Vagina (tissue), 2 donors: ENCODE measurements around the gene ATP1A4. TPM values are rescaled to one million over a fixed set of nuclear protein-coding genes. Genes with fewer than 3 reads are reported as not detected.
"Not testable (repeated sequence)": the region's sequence is repeated elsewhere in the genome, so short reads cannot be mapped to it uniquely, and the experiment has no call there.

ENCODE experiments used
- DNase-seq, 2 donors: peaks; one replicate each; pipeline ENCODE4 v3.0.0-alpha.2; 2017; ENCODE audit errors: extremely low spot score in 2 of 2
- H3K27ac ChIP-seq: fragments of 200-600 bp; sonication (generic); one replicate; pipeline ENCODE4 v1.5.1; 2019
- H3K27me3 ChIP-seq: fragments of 200-600 bp; sonication (generic); one replicate; pipeline ENCODE4 v1.5.1; 2019
- H3K36me3 ChIP-seq, 2 donors: fragments of 200-600 bp; sonication (generic); one replicate each; pipeline ENCODE4 v1.5.1; 2017 to 2019
- H3K4me1 ChIP-seq: fragments of 200-600 bp; sonication (generic); one replicate; pipeline ENCODE4 v1.5.1; 2019
- H3K4me3 ChIP-seq, 2 donors: fragments of 200-600 bp; sonication (generic); 1 replicate in 1 of 2; 2 replicates in 1 of 2; pipeline ENCODE4 v1.5.1; 2016 to 2019
- H3K9me3 ChIP-seq: fragments of 200-600 bp; sonication (generic); one replicate; pipeline ENCODE4 v1.5.1; 2019
- CTCF ChIP-seq, 3 experiments: fragments of 450-650 bp in 2 of 3; fragments of 200-600 bp in 1 of 3; sonication (generic) in 1 of 3; IDR thresholded peaks; one replicate each; pipeline ENCODE4 v1.5.1; 2017 to 2019; ENCODE audit warnings: antibody characterized with exemption in 3 of 3, mild to moderate bottlenecking in 2 of 3, moderate library complexity in 2 of 3
- POLR2A ChIP-seq, 2 donors: fragments of 450-650 bp; IDR thresholded peaks; one replicate each; pipeline ENCODE4 v1.6.1; 2017; ENCODE audit warnings: antibody characterized with exemption in 2 of 2, mild to moderate bottlenecking in 2 of 2, moderate library complexity in 2 of 2
- POLR2AphosphoS5 ChIP-seq, 2 donors: sonication (generic); formaldehyde crosslinking; IDR thresholded peaks; one replicate each; pipeline ENCODE4 v1.9.0; 2017; ENCODE audit warnings: antibody characterized with exemption in 2 of 2, mild to moderate bottlenecking in 2 of 2, low read depth in 1 of 2; ENCODE audit not compliant: insufficient read depth in 1 of 2
- intact Hi-C: fragments of 100-400 bp; cut with DNase I; formaldehyde crosslinking; loops from one replicate; pipeline ENCODE4 v1.15.1; 2023
- total RNA-seq: library from RNA; depleted of rRNA; stranded (reverse); fragments of >200 nt; gene quantifications from one replicate; pipeline ENCODE4 v1.2.3, GENCODE V29; 2016

ATP1A4 gene
- total RNA-seq, 1 donor from 2014 or later = not detected

GRCh38 chr1:160122978-160123495 lies 28.4 kb upstream of the ATP1A4 start:
- Histone ChIP-seq H3K4me1 (peaks cover 3% of the 10 kb centered on the region), H3K27ac (no peak overlapping the region), H3K4me3 (no peak overlapping the region), H3K27me3 (no peaks in the 10 kb centered on the region), H3K9me3 (no peaks in the 10 kb centered on the region), H3K36me3 (no peaks in the 10 kb centered on the region)
- no peak for DNase-seq
- TF ChIP-seq CTCF (IDR thresholded peaks at IDR 0.05) = no peak
- TF ChIP-seq POLR2AphosphoS5 (IDR thresholded peaks at IDR 0.05; ENCODE audit: insufficient read depth in 1 of 2, low read depth in 1 of 2) = no peak
- TF ChIP-seq POLR2A (IDR thresholded peaks at IDR 0.05) = no peak
- intact Hi-C loops = no loop called here

GRCh38 chr1:160123726-160124125 lies 27.7 kb upstream of the ATP1A4 start:
- no peaks in the 10 kb centered on the region for H3K9me3 ChIP-seq
- H3K4me3 ChIP-seq = no peak overlapping the region
- no peak for DNase-seq
- no peaks in the 10 kb centered on the region for H3K27me3 ChIP-seq
- TF ChIP-seq POLR2A (IDR thresholded peaks at IDR 0.05) = no peak
- no peak for TF ChIP-seq CTCF (IDR thresholded peaks at IDR 0.05)
- TF ChIP-seq POLR2AphosphoS5 (IDR thresholded peaks at IDR 0.05; ENCODE audit: insufficient read depth in 1 of 2, low read depth in 1 of 2) = no peak
- H3K27ac ChIP-seq = no peak overlapping the region
- no peaks in the 10 kb centered on the region for H3K4me1 ChIP-seq
- H3K36me3 ChIP-seq = no peaks in the 10 kb centered on the region
- intact Hi-C loops = no loop called here

- no peaks in the 10 kb centered on the region for H3K27me3 ChIP-seq
- intact Hi-C loops = no loop called here
- H3K9me3 ChIP-seq = no peaks in the 10 kb centered on the region
- H3K4me3 ChIP-seq = no peak overlapping the region
- no peaks in the 10 kb centered on the region for H3K36me3 ChIP-seq
- no peak overlapping the region for H3K27ac ChIP-seq
- no peak for TF ChIP-seq POLR2AphosphoS5 (IDR thresholded peaks at IDR 0.05; ENCODE audit: insufficient read depth in 1 of 2, low read depth in 1 of 2)
- DNase-seq = no peak
- H3K4me1 ChIP-seq = no peaks in the 10 kb centered on the region
These were observed 26.5 kb upstream of the ATP1A4 start for GRCh38 chr1:160124705-160125478.

- no peak for TF ChIP-seq CTCF (IDR thresholded peaks at IDR 0.05)
- TF ChIP-seq POLR2A (IDR thresholded peaks at IDR 0.05) = no peak
- H3K9me3 ChIP-seq = no peaks in the 10 kb centered on the region
- DNase-seq = no peak
- no peaks in the 10 kb centered on the region for H3K4me1 ChIP-seq
- H3K27ac ChIP-seq = no peak overlapping the region
- H3K27me3 ChIP-seq = no peaks in the 10 kb centered on the region
- H3K4me3 ChIP-seq = no peak overlapping the region
- intact Hi-C loops = no loop called here
- H3K36me3 ChIP-seq = no peaks in the 10 kb centered on the region
These were observed 25.7 kb upstream of the ATP1A4 start for GRCh38 chr1:160125746-160126145.

- H3K27ac ChIP-seq, H3K27me3 ChIP-seq, H3K4me3 ChIP-seq, H3K4me1 ChIP-seq, H3K9me3 ChIP-seq, intact Hi-C loops, DNase-seq, H3K36me3 ChIP-seq: not testable (repeated sequence)
These were observed 25.1 kb upstream of the ATP1A4 start for GRCh38 chr1:160126342-160126741.

GRCh38 chr1:160127381-160127780 lies 24.0 kb upstream of the ATP1A4 start:
- intact Hi-C loops = no loop called here
- H3K4me3 ChIP-seq = no peak overlapping the region
- no peaks in the 10 kb centered on the region for H3K4me1 ChIP-seq
- no peaks in the 10 kb centered on the region for H3K9me3 ChIP-seq
- TF ChIP-seq POLR2A (IDR thresholded peaks at IDR 0.05) (no peak), CTCF (IDR thresholded peaks at IDR 0.05) (no peak), POLR2AphosphoS5 (IDR thresholded peaks at IDR 0.05; ENCODE audit: insufficient read depth in 1 of 2, low read depth in 1 of 2) (no peak)
- H3K36me3 ChIP-seq = no peaks in the 10 kb centered on the region
- no peak overlapping the region for H3K27ac ChIP-seq
- H3K27me3 ChIP-seq = no peaks in the 10 kb centered on the region
- no peak for DNase-seq
